Adrenal gland (tissue), 5 donors: ENCODE results near the gene GAS2L1.

Experiments used
- POLR2A ChIP-seq, 2 donors: fragments of 450-650 bp; IDR thresholded peaks; one replicate each; pipeline ENCODE4 v1.6.1; 2017; ENCODE audit warnings: antibody characterized with exemption in 2 of 2, mild to moderate bottlenecking in 2 of 2, moderate library complexity in 1 of 2
- TF ChIP-seq, protein P1 (sequence below), 6 experiments: fragments of 450-650 bp in 4 of 6; fragments of 200-600 bp in 2 of 6; sonication (generic) in 1 of 6; IDR thresholded peaks; 1 replicate in 5 of 6; 2 replicates in 1 of 6; pipeline versions ENCODE4 v1.5.1 to v1.8.0; 2016 to 2021; ENCODE audit warnings: antibody characterized with exemption in 6 of 6, mild to moderate bottlenecking in 2 of 6, moderate library complexity in 1 of 6
- donor health status: DM: no; HTN: no; CAD: no.

DNA sequence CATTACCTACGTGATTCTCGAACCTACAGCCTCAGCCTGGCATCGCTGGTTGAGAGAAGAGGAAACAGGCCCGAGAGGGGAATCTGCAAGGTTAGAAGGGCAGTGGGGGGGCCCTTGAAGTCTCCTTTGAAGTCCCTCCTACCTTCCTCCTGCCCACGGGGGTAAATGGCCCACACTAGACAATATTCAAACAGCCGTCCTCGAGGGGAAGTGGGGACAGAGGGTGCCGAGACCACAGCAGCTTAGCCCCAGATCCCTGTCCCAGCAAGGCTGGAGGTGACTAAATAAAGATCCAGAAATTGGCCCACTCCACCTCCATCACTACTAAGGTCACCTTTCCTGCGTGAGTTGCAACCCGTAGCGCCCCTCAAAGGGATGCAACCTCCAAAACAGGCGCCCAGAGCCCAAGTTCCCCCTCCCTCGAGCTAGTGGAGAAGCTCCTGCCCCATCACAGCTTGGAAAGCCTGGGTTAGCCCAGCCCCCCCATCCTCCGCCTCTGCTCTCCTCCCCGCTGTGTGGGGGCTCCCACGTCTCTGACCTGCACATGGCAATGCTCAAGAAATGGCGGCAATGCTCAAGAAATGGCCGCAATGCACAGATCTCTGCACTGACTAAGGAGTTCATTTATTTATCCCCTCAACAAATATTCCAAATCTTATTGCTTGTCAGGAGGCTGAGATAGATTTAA, 9.8 kb downstream of the GAS2L1 start:
- TF ChIP-seq, protein P1, sequence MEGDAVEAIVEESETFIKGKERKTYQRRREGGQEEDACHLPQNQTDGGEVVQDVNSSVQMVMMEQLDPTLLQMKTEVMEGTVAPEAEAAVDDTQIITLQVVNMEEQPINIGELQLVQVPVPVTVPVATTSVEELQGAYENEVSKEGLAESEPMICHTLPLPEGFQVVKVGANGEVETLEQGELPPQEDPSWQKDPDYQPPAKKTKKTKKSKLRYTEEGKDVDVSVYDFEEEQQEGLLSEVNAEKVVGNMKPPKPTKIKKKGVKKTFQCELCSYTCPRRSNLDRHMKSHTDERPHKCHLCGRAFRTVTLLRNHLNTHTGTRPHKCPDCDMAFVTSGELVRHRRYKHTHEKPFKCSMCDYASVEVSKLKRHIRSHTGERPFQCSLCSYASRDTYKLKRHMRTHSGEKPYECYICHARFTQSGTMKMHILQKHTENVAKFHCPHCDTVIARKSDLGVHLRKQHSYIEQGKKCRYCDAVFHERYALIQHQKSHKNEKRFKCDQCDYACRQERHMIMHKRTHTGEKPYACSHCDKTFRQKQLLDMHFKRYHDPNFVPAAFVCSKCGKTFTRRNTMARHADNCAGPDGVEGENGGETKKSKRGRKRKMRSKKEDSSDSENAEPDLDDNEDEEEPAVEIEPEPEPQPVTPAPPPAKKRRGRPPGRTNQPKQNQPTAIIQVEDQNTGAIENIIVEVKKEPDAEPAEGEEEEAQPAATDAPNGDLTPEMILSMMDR (IDR thresholded peaks at IDR 0.05): no peak
- no peak for TF ChIP-seq POLR2A (IDR thresholded peaks at IDR 0.05)
